Nephron (organoid): ENCODE results near the gene KRTAP12-2.
"Not testable (repeated sequence)": the region's sequence is repeated elsewhere in the genome, so short reads cannot be mapped to it uniquely, and the experiment has no call there.

Experiments
- H3K27ac Mint-ChIP-seq, 3 experiments: 2 replicates each; pipeline ENCODE4 v1.8.0; 2020; ENCODE audit warnings: mixed read lengths in 3 of 3, mild to moderate bottlenecking in 2 of 3, moderate library complexity in 1 of 3
- H3K27me3 Mint-ChIP-seq: 2 replicates; pipeline ENCODE4 v1.8.0; 2021; ENCODE audit warnings: low read depth, mild to moderate bottlenecking, moderate library complexity, mixed read lengths
- H3K36me3 Mint-ChIP-seq: 2 replicates; pipeline ENCODE4 v1.8.0; 2020; ENCODE audit warnings: low read depth, mixed read lengths
- H3K4me1 Mint-ChIP-seq: 2 replicates; pipeline ENCODE4 v1.8.0; 2020; ENCODE audit warnings: mixed read lengths
- H3K4me3 Mint-ChIP-seq, 3 experiments: 2 replicates each; pipeline ENCODE4 v1.8.0; 2020; ENCODE audit warnings: mild to moderate bottlenecking in 3 of 3, mixed read lengths in 3 of 3, moderate library complexity in 2 of 3
- H3K9me3 Mint-ChIP-seq: 2 replicates; pipeline ENCODE4 v1.8.0; 2020; ENCODE audit warnings: mixed read lengths
- CTCF ChIP-seq, 3 experiments: fragments of 200-600 bp; sonication (generic); IDR thresholded peaks; one replicate each; pipeline ENCODE4 v1.5.0; 2021; ENCODE audit warnings: antibody characterized with exemption in 3 of 3; ENCODE audit not compliant: unreplicated experiment in 3 of 3

The KRTAP12-2 gene

GRCh38 chr21:44630440-44630839, 36.3 kb downstream of the KRTAP12-2 start:
- Mint-ChIP-seq H3K9me3 (peaks cover 35% of the 10 kb centered on the region), H3K27ac (no peak overlapping the region), H3K4me1 (no peaks in the 10 kb centered on the region), H3K36me3 (peaks cover 13% of the 10 kb centered on the region), H3K27me3 (peaks cover 30% of the 10 kb centered on the region), H3K4me3 (no peak overlapping the region)
- TF ChIP-seq CTCF (IDR thresholded peaks at IDR 0.05; ENCODE audit: unreplicated experiment in 3 of 3) = no peak

GRCh38 chr21:44628707-44629391, 37.9 kb downstream of the KRTAP12-2 start:
- Mint-ChIP-seq H3K27me3 (peaks cover 26% of the 10 kb centered on the region), H3K4me1 (no peaks in the 10 kb centered on the region), H3K36me3 (peaks cover 20% of the 10 kb centered on the region), H3K4me3 (no peak overlapping the region), H3K27ac (no peak overlapping the region), H3K9me3 (peaks cover 44% of the 10 kb centered on the region)
- TF ChIP-seq CTCF (IDR thresholded peaks at IDR 0.05; ENCODE audit: unreplicated experiment in 3 of 3) = no peak

GRCh38 chr21:44627831-44628233, 38.9 kb downstream of the KRTAP12-2 start:
- Mint-ChIP-seq H3K9me3 (peaks cover 49% of the 10 kb centered on the region), H3K36me3 (peaks cover 26% of the 10 kb centered on the region), H3K27me3 (peaks cover 21% of the 10 kb centered on the region)
- not testable (repeated sequence) for H3K27ac Mint-ChIP-seq, H3K4me1 Mint-ChIP-seq, H3K4me3 Mint-ChIP-seq

- H3K27ac Mint-ChIP-seq, H3K4me3 Mint-ChIP-seq, H3K4me1 Mint-ChIP-seq: not testable (repeated sequence)
- Mint-ChIP-seq H3K36me3 (peaks cover 26% of the 10 kb centered on the region), H3K27me3 (peaks cover 21% of the 10 kb centered on the region), H3K9me3 (peaks cover 51% of the 10 kb centered on the region)
Measured at GRCh38 chr21:44627181-44627822, 39.4 kb downstream of the KRTAP12-2 start.

GRCh38 chr21:44626673-44627143, 40.0 kb downstream of the KRTAP12-2 start, which contains the start of gene KRTAP10-9:
KRTAP10-9 (plus strand) TSS chr21:44627093; CDS start chr21:44627172, 79 bp downstream.
- TF ChIP-seq CTCF (IDR thresholded peaks at IDR 0.05; ENCODE audit: unreplicated experiment in 3 of 3) = no peak
- Mint-ChIP-seq H3K4me3 (no peak within 1 kb of the TSS), H3K36me3 (peaks cover 26% of the 10 kb centered on the region), H3K9me3 (peaks cover 49% of the 10 kb centered on the region), H3K27me3 (peaks cover 21% of the 10 kb centered on the region), H3K27ac (no peak within 1 kb of the TSS), H3K4me1 (no peaks in the 10 kb centered on the region)

GRCh38 chr21:44626262-44626661, 40.5 kb downstream of the KRTAP12-2 start:
- Mint-ChIP-seq H3K4me3 (no peak overlapping the region), H3K4me1 (no peaks in the 10 kb centered on the region), H3K9me3 (peaks cover 47% of the 10 kb centered on the region), H3K36me3 (peaks cover 26% of the 10 kb centered on the region), H3K27ac (no peak overlapping the region), H3K27me3 (peaks cover 21% of the 10 kb centered on the region)
- no peak for TF ChIP-seq CTCF (IDR thresholded peaks at IDR 0.05; ENCODE audit: unreplicated experiment in 3 of 3)

GRCh38 chr21:44625756-44626155, 41.0 kb downstream of the KRTAP12-2 start:
- Mint-ChIP-seq H3K27ac (no peak overlapping the region), H3K4me1 (no peaks in the 10 kb centered on the region), H3K36me3 (peaks cover 23% of the 10 kb centered on the region), H3K27me3 (peaks cover 18% of the 10 kb centered on the region), H3K4me3 (no peak overlapping the region), H3K9me3 (peaks cover 44% of the 10 kb centered on the region)
- TF ChIP-seq CTCF (IDR thresholded peaks at IDR 0.05; ENCODE audit: unreplicated experiment in 3 of 3) = no peak
